LNCaP clone FGC (cell line): Measurements from ENCODE around the gene CRTC3.
A peak's percentile ranks its signal among the peaks of the same experiment; 100 is the strongest.

Source experiments
- DNase-seq: peaks from one replicate; pipeline ENCODE4 v3.0.0-alpha.2; 2011; ENCODE audit warnings: low read depth
- H3K4me3 ChIP-seq: 2 replicates; pipeline ENCODE4 v1.5.1; 2011; ENCODE audit warnings: mild to moderate bottlenecking, low read depth, low read length, control low read depth
- TF ChIP-seq, protein P1 (sequence below): IDR thresholded peaks from 2 replicates; pipeline ENCODE4 v1.5.1; 2012; ENCODE audit warnings: mild to moderate bottlenecking; ENCODE audit not compliant: control insufficient read depth, insufficient read depth; ENCODE audit errors: extremely low read depth

The CRTC3 gene

DNA sequence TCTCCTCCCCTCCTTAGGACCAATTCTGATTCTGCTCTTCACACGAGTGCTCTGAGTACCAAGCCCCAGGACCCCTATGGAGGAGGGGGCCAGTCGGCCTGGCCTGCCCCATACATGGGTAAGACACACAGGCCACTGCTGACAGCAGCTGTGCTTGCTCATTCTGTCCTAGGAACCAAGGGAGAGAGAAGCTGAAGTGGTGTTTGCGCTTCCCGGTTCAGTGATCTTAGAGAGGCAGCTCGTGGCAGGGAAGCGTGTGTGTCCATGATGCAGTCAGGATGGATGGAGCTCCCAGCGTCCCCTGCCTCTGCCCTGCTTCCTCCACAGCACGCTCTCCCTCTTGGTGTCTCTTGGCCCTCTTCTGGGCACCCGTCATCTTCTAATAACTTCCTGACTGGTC is 77.6 kb downstream of the CRTC3 start:
- H3K4me3 ChIP-seq = no peak overlapping the region
- TF ChIP-seq, protein P1, sequence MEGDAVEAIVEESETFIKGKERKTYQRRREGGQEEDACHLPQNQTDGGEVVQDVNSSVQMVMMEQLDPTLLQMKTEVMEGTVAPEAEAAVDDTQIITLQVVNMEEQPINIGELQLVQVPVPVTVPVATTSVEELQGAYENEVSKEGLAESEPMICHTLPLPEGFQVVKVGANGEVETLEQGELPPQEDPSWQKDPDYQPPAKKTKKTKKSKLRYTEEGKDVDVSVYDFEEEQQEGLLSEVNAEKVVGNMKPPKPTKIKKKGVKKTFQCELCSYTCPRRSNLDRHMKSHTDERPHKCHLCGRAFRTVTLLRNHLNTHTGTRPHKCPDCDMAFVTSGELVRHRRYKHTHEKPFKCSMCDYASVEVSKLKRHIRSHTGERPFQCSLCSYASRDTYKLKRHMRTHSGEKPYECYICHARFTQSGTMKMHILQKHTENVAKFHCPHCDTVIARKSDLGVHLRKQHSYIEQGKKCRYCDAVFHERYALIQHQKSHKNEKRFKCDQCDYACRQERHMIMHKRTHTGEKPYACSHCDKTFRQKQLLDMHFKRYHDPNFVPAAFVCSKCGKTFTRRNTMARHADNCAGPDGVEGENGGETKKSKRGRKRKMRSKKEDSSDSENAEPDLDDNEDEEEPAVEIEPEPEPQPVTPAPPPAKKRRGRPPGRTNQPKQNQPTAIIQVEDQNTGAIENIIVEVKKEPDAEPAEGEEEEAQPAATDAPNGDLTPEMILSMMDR = no peak
- no peak for DNase-seq

DNA sequence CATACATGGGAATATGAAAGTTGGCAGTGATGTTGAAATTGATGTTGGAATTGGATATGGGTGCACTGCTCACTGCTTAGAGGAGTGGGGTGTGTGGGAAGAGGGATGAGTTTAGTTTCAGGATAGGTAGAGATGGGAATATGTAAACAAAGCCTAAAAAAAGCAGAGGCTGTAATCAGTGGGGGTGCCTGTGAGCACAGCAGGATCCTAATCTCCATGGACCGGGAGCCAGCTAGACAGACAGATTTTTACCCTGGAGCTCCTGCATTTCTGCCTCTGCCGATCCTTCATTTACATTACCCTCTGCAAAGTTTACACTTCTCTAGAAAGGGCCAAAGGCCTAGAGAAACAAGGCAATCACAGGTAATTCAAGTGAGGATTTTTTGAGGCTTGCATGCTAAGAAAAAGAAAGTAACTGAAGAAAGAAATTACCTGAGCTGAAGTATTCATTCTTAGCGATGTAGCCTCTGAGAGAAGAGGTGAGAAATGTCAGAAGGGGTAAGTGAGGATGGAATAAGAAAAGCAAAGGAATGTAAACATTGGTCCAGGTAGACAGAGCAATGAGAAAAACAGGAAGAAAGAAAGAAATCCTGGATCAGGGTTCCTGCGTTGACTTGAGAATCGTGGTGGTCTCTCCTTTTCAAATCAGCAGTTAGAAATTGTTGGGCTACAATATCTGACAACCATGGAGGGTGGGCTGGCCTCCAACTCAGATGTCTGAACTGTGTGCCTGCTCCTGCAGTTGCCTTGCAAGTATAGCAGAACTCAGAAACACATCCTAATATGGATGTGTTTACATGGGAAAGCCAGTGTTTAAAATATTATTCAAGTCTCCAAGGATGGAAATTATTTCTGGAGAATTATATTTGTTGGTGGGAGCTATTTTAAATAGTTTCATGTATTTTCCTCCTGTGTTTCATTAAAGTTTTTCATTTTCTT is 79.8 kb downstream of the CRTC3 start:
- no peak overlapping the region for H3K4me3 ChIP-seq
- DNase-seq = no peak
- TF ChIP-seq, protein P1 = no peak

DNA sequence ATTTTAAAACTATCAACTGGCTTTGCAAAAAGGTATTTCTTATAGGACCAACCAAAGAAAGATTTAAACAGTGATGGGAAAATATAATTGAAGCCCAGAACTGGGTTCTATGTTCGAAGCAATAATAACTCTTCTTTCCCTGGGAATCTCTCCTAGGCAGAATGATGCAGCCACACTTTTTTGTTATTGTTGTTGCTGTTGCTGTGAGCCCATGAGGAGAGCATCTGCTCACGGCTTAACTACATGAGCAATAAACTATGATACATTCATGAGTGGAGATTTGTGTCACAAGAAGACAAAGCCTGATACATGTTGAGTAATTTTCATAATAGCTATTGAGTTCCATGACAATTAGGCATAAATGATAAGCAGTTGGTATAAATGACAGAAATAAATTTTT is 80.5 kb downstream of the CRTC3 start:
- no peak for DNase-seq
- TF ChIP-seq, protein P1 = no peak
- H3K4me3 ChIP-seq = no peak overlapping the region

DNA sequence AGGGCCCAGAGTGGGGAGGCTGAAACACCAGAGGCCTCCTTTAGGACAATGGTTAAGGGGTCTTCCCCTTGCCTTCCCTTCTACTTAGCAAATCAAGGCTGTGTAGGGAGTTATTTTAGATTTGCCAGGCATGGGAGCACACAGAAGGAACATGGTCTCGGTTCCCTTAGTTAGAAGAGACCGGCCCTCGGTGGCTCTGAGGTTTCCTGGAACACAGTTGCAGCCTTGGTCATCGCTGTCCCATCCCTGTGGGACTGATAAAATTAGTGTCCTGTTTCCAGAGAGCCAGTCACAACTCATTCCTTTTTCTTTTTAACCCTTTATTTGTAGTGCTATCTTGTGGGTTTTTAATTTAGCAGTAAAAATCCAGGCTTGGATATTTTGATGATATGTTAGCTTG is 81.4 kb downstream of the CRTC3 start:
- H3K4me3 ChIP-seq = no peak overlapping the region
- TF ChIP-seq, protein P1 = no peak
- DNase-seq = no peak

DNA sequence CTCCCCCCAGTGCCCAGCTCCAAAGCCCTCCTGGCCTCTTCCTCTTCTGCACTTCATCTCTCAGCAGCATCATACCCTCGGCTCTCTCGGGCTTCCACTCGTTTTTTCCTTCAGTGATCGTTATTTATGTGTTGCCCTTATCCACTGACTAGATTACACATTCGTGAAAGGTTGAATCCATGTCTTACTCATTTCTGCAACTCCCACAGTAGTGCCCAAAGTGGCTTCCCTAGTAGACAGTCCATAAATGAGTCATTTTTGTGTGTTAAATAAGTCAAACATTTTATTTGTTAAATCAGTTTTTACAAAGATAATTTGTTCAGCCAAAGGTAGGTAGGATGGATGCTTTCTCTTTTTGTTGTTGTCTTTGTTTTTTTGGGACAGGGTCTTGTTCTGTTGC is 87.4 kb downstream of the CRTC3 start:
- no peak overlapping the region for H3K4me3 ChIP-seq
- TF ChIP-seq, protein P1 = no peak
- DNase-seq = no peak

DNA sequence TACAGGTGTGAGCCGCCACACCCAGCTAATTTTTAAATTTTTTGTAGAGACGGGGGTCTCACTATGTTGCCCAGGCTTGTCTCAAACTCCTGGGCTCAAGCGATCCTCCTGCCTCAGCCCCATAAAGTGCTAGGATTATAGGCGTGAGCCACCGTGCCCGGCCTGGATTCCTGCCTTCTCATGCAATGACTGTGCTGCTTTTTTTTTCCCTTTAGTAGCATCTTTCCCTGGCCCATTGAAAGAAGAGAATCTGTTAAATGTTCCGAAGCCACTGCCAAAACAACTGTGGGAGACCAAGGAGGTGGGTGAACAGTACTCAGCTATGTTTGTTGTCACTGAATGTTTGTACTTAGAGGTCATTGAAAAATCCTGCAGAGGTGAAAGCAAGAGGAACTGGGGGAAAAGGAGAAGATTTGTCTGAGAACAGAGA is 88.0 kb downstream of the CRTC3 start:
- peak; percentile 56 for DNase-seq
- H3K4me3 ChIP-seq = no peak overlapping the region
- TF ChIP-seq, protein P1 = no peak
